Sigmoid colon (tissue), 7 donors: ENCODE measurements around the gene LGALS1. TPM values are rescaled to one million over a fixed set of nuclear protein-coding genes. Genes with fewer than 3 reads are reported as not detected.
A peak's percentile ranks its signal among the peaks of the same experiment; 100 is the strongest.

Experiments used
- DNase-seq: peaks from one replicate; pipeline ENCODE4 v3.0.0-alpha.2; 2019
- H3K27ac ChIP-seq, 4 donors: fragments of 200-600 bp; sonication (generic); one replicate each; pipeline ENCODE4 v1.5.1; 2016 to 2019; ENCODE audit warnings: mild to moderate bottlenecking in 1 of 4
- H3K27me3 ChIP-seq, 3 donors: fragments of 200-600 bp; sonication (generic); one replicate each; pipeline ENCODE4 v1.5.1; 2019; ENCODE audit warnings: mild to moderate bottlenecking in 1 of 3
- H3K36me3 ChIP-seq, 4 donors: fragments of 200-600 bp; sonication (generic); one replicate each; pipeline ENCODE4 v1.5.1; 2016 to 2019
- H3K4me1 ChIP-seq, 4 donors: fragments of 200-600 bp; sonication (generic); one replicate each; pipeline ENCODE4 v1.5.1; 2017 to 2019
- H3K4me3 ChIP-seq, 4 donors: fragments of 200-600 bp; sonication (generic); one replicate each; pipeline ENCODE4 v1.5.1; 2017 to 2019; ENCODE audit warnings: mild to moderate bottlenecking in 2 of 4, moderate library complexity in 1 of 4
- H3K9me3 ChIP-seq, 4 donors: fragments of 200-600 bp in 3 of 4; sonication (generic) in 3 of 4; one replicate each; pipeline versions ENCODE4 v1.5.1 to v1.6.1; 2013 to 2019
- EP300 ChIP-seq, 4 donors: sonication (generic); formaldehyde crosslinking; IDR thresholded peaks; one replicate each; pipeline ENCODE4 v1.6.1; 2017; ENCODE audit warnings: antibody characterized with exemption in 4 of 4
- POLR2A ChIP-seq, 2 donors: fragments of 450-650 bp; IDR thresholded peaks; one replicate each; pipeline ENCODE4 v1.6.1; 2016; ENCODE audit warnings: antibody characterized with exemption in 2 of 2, mild to moderate bottlenecking in 2 of 2, moderate library complexity in 2 of 2
- POLR2AphosphoS5 ChIP-seq, 4 donors: sonication (generic); formaldehyde crosslinking; IDR thresholded peaks; one replicate each; pipeline ENCODE4 v1.6.1; 2017; ENCODE audit warnings: antibody characterized with exemption in 4 of 4
- WGBS, 2 donors: extraction: QIAGEN DNeasy Blood & Tissue Kit; methylation state at CpG; one replicate each; pipeline ENCODE4 v1.1.7; 2013; 5-methylcytosine and 5-hydroxymethylcytosine counted together
- intact Hi-C: fragments of 100-400 bp; cut with DNase I; formaldehyde crosslinking; loops from one replicate; pipeline ENCODE4 v1.15.1; 2023
- polyA plus RNA-seq, 3 donors: library from polyadenylated mRNA; stranded (reverse); fragments of 200-250 nt; gene quantifications; one replicate each; pipeline ENCODE4 v1.2.3, GENCODE V29; 2013
- total RNA-seq, 4 donors: library from RNA; depleted of rRNA; stranded (reverse); fragments of >200 nt; gene quantifications; one replicate each; pipeline ENCODE4 v1.1.0, GENCODE V29; 2016
- TF ChIP-seq, protein P1 (sequence below), 4 experiments: fragments of 450-650 bp in 3 of 4; fragments of 200-600 bp in 1 of 4; IDR thresholded peaks; one replicate each; pipeline ENCODE4 v1.5.1; 2016 to 2019; ENCODE audit warnings: antibody characterized with exemption in 4 of 4, mild to moderate bottlenecking in 3 of 4, moderate library complexity in 2 of 4
- donor health status: healthy with polysubstance abuse.
- donor health status: Bipolar disorder and iron deficiency.
- donor health status: healthy.

Gene LGALS1
- total and polyA plus RNA-seq, 7 donors: 373 to 2,925 (median 911) TPM

DNA sequence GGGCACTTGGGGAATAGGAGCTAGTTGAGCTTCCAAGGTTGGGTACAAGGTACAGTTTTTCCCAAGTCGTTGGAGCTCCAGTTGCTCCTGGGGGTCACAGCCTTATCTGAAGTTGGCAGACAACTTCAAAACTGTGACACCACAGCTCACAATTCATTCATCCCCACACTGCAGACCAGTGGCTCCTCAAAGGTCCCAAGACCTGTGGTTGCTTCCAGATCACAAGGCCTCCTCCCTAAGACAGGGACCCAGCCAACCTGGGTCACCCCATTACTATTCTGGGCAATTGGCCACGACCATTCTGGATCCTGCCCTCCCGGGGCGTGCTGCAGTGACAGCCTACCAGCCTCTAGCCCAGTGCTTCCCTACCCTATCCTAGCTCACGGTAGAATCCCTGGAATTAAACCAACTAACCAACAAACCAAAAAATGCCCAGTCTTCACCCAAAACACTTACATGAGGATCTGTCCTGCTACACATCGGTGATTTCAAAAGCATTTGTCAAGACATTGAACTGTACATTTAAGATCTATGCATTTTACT lies 17.8 kb upstream of the LGALS1 start:
- peaks cover 0 to 43% (median 40%) of the 10 kb centered on the region in 4 donors for H3K4me1 ChIP-seq
- H3K4me3 ChIP-seq: peak overlapping the region; percentile 16 to 67 (median 39)
- DNase-seq: no peak
- intact Hi-C loops: no loop called here
- no peaks in the 10 kb centered on the region for H3K27me3 ChIP-seq
- H3K27ac ChIP-seq: peak overlapping the region; percentile 81 to 95 (median 84)
- WGBS, 2 donors: 6 to 10% methylated on average over 6 of the region's 6 CpGs
- H3K9me3 ChIP-seq: no peaks in the 10 kb centered on the region
- no peak for TF ChIP-seq POLR2A (IDR thresholded peaks at IDR 0.05)
- no peaks in the 10 kb centered on the region for H3K36me3 ChIP-seq

DNA sequence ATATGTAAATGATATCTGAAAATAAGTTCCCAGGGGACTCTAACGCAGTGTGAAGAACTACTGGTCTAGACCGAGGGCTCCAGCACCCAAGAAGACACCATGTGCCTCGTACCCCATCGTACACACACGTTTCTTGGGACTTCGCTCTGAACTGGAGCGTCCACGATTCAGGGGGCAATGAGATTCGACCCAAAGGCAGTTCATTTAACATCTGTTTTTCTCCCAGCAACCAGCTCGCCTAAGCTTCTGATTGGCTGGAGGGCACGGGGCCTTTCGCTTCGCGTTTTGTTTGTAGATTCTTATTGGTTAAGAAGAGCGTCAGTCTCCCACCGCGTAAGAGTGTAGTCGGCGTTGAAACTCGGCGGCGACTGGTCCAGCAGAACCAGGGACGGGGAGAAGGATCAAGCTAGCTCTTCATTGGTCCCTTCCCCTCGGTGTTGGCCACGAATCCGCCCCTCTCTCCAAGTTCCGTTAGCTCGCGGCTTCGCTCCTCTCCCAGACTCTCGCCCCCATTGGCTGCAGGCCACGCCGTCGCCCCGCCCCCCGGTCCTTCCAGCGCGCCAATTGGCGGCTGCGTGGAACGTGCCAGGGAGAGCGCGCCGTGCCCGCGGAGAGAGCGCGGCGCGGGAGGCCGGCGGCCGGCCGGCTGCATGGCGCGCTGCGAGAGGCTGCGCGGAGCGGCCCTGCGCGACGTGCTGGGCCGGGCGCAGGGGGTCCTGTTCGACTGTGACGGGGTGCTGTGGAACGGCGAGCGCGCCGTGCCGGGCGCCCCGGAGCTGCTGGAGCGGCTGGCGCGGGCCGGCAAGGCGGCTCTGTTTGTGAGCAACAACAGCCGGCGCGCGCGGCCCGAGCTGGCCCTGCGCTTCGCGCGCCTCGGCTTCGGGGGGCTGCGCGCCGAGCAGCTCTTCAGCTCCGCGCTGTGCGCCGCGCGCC lies 17.0 kb upstream of the LGALS1 start, which contains the start of gene PDXP:
Gene PDXP (plus strand): TSS at position 591 of the 933 bp plus-strand sequence. CDS start 60 bp downstream, at position 651.
- Histone ChIP-seq H3K27ac (peak within 1 kb of the TSS; percentile 81 to 95 (median 84)), H3K4me1 (peaks cover 0 to 50% (median 46%) of the 10 kb centered on the region in 4 donors), H3K36me3 (no peaks in the 10 kb centered on the region), H3K4me3 (peak within 1 kb of the TSS; percentile 46 to 76 (median 64)), H3K9me3 (no peaks in the 10 kb centered on the region), H3K27me3 (no peaks in the 10 kb centered on the region)
- TF ChIP-seq EP300 (IDR thresholded peaks at IDR 0.05) (no peak), POLR2A (IDR thresholded peaks at IDR 0.05) (no peak), POLR2AphosphoS5 (IDR thresholded peaks at IDR 0.05) (peak; percentile 20 to 79 (median 73))
- TF ChIP-seq, protein P1, sequence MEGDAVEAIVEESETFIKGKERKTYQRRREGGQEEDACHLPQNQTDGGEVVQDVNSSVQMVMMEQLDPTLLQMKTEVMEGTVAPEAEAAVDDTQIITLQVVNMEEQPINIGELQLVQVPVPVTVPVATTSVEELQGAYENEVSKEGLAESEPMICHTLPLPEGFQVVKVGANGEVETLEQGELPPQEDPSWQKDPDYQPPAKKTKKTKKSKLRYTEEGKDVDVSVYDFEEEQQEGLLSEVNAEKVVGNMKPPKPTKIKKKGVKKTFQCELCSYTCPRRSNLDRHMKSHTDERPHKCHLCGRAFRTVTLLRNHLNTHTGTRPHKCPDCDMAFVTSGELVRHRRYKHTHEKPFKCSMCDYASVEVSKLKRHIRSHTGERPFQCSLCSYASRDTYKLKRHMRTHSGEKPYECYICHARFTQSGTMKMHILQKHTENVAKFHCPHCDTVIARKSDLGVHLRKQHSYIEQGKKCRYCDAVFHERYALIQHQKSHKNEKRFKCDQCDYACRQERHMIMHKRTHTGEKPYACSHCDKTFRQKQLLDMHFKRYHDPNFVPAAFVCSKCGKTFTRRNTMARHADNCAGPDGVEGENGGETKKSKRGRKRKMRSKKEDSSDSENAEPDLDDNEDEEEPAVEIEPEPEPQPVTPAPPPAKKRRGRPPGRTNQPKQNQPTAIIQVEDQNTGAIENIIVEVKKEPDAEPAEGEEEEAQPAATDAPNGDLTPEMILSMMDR (IDR thresholded peaks at IDR 0.05): no peak
- peak; percentile 100 for DNase-seq
- WGBS, 2 donors: 0 to 1% methylated on average over 101 of the region's 101 CpGs
- intact Hi-C loops: no loop called here

DNA sequence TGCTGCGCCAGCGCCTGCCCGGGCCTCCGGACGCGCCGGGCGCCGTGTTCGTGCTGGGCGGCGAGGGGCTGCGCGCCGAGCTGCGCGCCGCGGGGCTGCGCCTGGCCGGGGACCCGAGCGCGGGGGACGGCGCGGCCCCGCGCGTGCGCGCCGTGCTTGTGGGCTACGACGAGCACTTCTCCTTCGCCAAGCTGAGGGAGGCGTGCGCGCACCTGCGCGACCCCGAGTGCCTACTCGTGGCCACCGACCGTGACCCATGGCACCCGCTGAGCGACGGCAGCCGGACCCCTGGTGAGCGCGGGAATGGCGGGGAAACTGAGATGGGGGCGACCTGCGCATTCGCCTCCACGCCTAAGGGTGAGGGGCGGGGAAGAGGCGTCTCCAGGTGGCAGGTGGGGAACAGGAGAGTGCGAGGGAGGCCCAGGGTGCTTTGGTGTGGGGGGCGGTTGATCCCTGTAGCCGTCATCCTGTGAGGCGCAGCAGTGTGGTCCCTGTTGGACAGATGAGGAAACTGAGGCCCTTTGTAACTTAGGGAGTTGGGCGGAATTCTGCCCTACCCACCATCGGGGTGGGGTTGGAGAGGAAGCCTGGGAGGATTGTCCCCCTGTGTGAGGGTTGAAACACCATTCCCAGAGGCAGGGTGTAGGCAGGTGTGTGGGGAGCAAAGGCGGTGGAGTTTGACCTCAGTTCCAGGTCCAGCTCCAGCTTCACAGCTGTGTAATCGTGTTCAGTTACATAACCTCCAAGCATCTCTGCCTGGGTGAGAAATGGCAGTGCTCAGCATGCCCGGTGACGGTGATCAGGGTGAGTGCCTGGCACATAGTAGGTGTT lies 16.2 kb upstream of the LGALS1 start:
- 1 to 3% methylated on average over 68 of the region's 68 CpGs for WGBS, 2 donors
- peaks cover 0 to 57% (median 55%) of the 10 kb centered on the region in 4 donors for H3K4me1 ChIP-seq

DNA sequence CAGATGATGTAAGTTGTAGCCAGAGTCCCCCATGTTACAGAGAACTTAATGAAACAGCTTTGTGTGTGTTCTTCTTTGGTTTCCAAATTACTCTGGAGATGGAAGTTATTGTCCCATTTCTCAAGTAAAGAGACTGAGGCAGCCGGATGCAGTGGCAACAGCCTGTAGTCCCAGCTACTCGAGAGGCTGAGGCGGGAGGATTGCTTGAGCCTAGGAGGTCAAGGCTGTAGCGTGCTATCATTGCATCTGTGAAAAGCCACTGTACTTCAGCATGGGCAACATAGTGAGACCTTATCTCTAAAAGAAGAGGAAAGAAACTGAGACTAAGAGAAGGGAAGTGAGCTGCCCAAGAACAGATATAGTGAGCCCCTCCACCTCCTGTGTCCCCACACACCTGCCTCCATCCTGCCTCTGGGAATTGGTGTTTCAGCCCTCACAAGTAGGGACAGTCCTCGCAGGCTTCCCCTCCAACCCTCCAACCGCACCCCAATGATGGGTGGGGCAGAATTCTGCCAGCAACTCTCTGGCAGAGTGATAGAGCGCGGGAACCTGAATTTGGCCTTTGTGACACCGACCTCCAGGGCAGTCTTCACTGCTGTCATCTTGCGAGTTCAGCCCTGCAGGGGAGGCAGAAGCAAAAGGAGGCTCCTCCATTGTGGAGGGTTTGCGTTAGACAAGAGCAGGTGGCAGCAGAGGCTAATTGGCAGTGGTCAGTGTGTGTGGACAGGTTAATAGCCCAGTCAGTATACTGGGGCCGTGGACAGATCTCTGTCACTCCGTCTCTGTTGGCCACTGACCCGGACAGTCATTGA lies 15.3 kb upstream of the LGALS1 start:
- Histone ChIP-seq H3K9me3 (no peaks in the 10 kb centered on the region), H3K4me1 (peaks cover 0 to 66% (median 62%) of the 10 kb centered on the region in 4 donors), H3K27ac (peak overlapping the region; percentile 75 to 95 (median 83)), H3K27me3 (no peaks in the 10 kb centered on the region), H3K4me3 (peak overlapping the region in 2 of 4 donors; percentile 60 to 76), H3K36me3 (no peaks in the 10 kb centered on the region)
- intact Hi-C loops: loop anchor here (2.0 kb wide), 1 partner anchor 21 kb away; no protein-coding TSS in a partner anchor
- WGBS, 2 donors: 31 to 66% methylated on average over 14 of the region's 14 CpGs
- TF ChIP-seq POLR2AphosphoS5 (IDR thresholded peaks at IDR 0.05): no peak
- TF ChIP-seq, protein P1 (IDR thresholded peaks at IDR 0.05): no peak
- TF ChIP-seq EP300 (IDR thresholded peaks at IDR 0.05): no peak
- no peak for TF ChIP-seq POLR2A (IDR thresholded peaks at IDR 0.05)
- no peak for DNase-seq

More for the DNA sequence above, 16.2 kb upstream of the LGALS1 start:
- no peak for TF ChIP-seq EP300 (IDR thresholded peaks at IDR 0.05)
- TF ChIP-seq, protein P1 (IDR thresholded peaks at IDR 0.05): no peak
- no peak for TF ChIP-seq POLR2AphosphoS5 (IDR thresholded peaks at IDR 0.05)
- TF ChIP-seq POLR2A (IDR thresholded peaks at IDR 0.05): no peak
- DNase-seq: no peak
- no peaks in the 10 kb centered on the region for H3K9me3 ChIP-seq
- H3K27ac ChIP-seq: peak overlapping the region; percentile 75 to 95 (median 83)
- H3K36me3 ChIP-seq: no peaks in the 10 kb centered on the region
- intact Hi-C loops: no loop called here
- peak overlapping the region; percentile 46 to 76 (median 64) for H3K4me3 ChIP-seq
- H3K27me3 ChIP-seq: no peaks in the 10 kb centered on the region
